Naive thymus-derived CD4-positive, alpha-beta T cell (primary cell): ENCODE measurements around the gene NAA20. TPM values are rescaled to one million over a fixed set of nuclear protein-coding genes. Genes with fewer than 3 reads are reported as not detected.

Source experiments
- ATAC-seq: fragments of 150-1000 bp; cut with Tn5 transposase; 2 replicates; pipeline ENCODE4 v1.10.0; 2021; ENCODE audit warnings: mild to moderate bottlenecking, moderate library complexity
- CTCF ChIA-PET: fragments of 350-600 bp; sonication (Branson Sonifier 250); formaldehyde crosslinking; loops from one replicate; lab custom pipeline; 2021; ENCODE audit warnings: antibody characterized with exemption; lab: Charles Lee
- POLR2A ChIA-PET: fragments of 350-600 bp; sonication (Branson Sonifier 250); formaldehyde crosslinking; loops from one replicate; lab custom pipeline; 2021; ENCODE audit warnings: antibody characterized with exemption, inconsistent platforms; lab: Charles Lee
- DNase-seq, 9 donors: peaks; one replicate each; pipeline versions ENCODE4 v3.0.0 to v3.0.0-alpha.2; 2020 to 2022; ENCODE audit warnings: mixed read lengths in 1 of 9
- H3K27ac ChIP-seq: one replicate; pipeline ENCODE4 v1.7.0; 2013; ENCODE audit warnings: mild to moderate bottlenecking, low read depth, low read length, moderate library complexity
- H3K27me3 ChIP-seq, 2 donors: one replicate each; pipeline ENCODE4 v1.7.0; 2013; ENCODE audit warnings: low read length in 2 of 2, mild to moderate bottlenecking in 2 of 2, moderate library complexity in 2 of 2; ENCODE audit not compliant: control insufficient read depth in 2 of 2, insufficient read depth in 2 of 2
- H3K36me3 ChIP-seq, 3 experiments: 1 replicate in 2 of 3; 2 replicates in 1 of 3; pipeline ENCODE4 v1.7.0; 2013; ENCODE audit warnings: low read length in 3 of 3, mild to moderate bottlenecking in 3 of 3, moderate library complexity in 1 of 3; ENCODE audit not compliant: insufficient read depth in 3 of 3, control insufficient read depth in 2 of 3
- H3K4me1 ChIP-seq, 2 donors: one replicate each; pipeline ENCODE4 v1.7.0; 2013; ENCODE audit warnings: low read length in 2 of 2, mild to moderate bottlenecking in 2 of 2, moderate library complexity in 1 of 2; ENCODE audit not compliant: control insufficient read depth in 2 of 2, insufficient read depth in 2 of 2
- H3K4me3 ChIP-seq: 2 replicates; pipeline ENCODE4 v1.7.0; 2013; ENCODE audit warnings: mild to moderate bottlenecking, low read length
- H3K9me3 ChIP-seq, 3 experiments: 1 replicate in 2 of 3; 2 replicates in 1 of 3; pipeline ENCODE4 v1.7.0; 2013; ENCODE audit warnings: low read length in 3 of 3; ENCODE audit not compliant: control insufficient read depth in 2 of 3
- H3K27ac Mint-ChIP-seq, 9 donors: one replicate each; pipeline ENCODE4 v1.8.0; 2020 to 2022; ENCODE audit warnings: mixed read lengths in 9 of 9, mild to moderate bottlenecking in 8 of 9, moderate library complexity in 5 of 9, inconsistent platforms in 2 of 9
- H3K27me3 Mint-ChIP-seq, 5 donors: one replicate each; pipeline ENCODE4 v1.8.0; 2021 to 2022; ENCODE audit warnings: mixed read lengths in 5 of 5, mild to moderate bottlenecking in 1 of 5
- H3K36me3 Mint-ChIP-seq, 5 donors: one replicate each; pipeline ENCODE4 v1.8.0; 2020 to 2022; ENCODE audit warnings: mixed read lengths in 5 of 5, mild to moderate bottlenecking in 3 of 5, inconsistent platforms in 1 of 5
- H3K4me1 Mint-ChIP-seq, 7 donors: one replicate each; pipeline ENCODE4 v1.8.0; 2020 to 2022; ENCODE audit warnings: mixed read lengths in 7 of 7, mild to moderate bottlenecking in 3 of 7, inconsistent platforms in 1 of 7
- H3K4me3 Mint-ChIP-seq, 10 donors: one replicate each; pipeline ENCODE4 v1.8.0; 2020 to 2022; ENCODE audit warnings: mild to moderate bottlenecking in 10 of 10, mixed read lengths in 10 of 10, moderate library complexity in 6 of 10, inconsistent platforms in 2 of 10
- H3K9me3 Mint-ChIP-seq, 11 donors: one replicate each; pipeline ENCODE4 v1.8.0; 2020 to 2022; ENCODE audit warnings: mixed read lengths in 11 of 11, mild to moderate bottlenecking in 4 of 11, inconsistent platforms in 1 of 11, moderate library complexity in 1 of 11
- intact Hi-C, 2 donors: fragments of 100-400 bp; cut with micrococcal nuclease; formaldehyde crosslinking; loops; one replicate each; pipeline ENCODE4 v1.15.1; 2023
- polyA plus RNA-seq, 2 donors: library from polyadenylated mRNA; unstranded; fragments of 300-500 nt; fragmentation: Illumina TruSeq; gene quantifications; one replicate each; pipeline ENCODE4 v1.2.3, GENCODE V29; 2021
- total RNA-seq, 6 experiments: library from RNA in 5 of 6; stranded (reverse) in 5 of 6; gene quantifications; 1 replicate in 5 of 6; 2 replicates in 1 of 6; pipeline ENCODE4 v1.2.3 and lab custom pipeline; 2021 to 2026

NAA20 gene
- total and polyA plus RNA-seq, 7 experiments from 2014 or later: 21.5 to 90.2 (median 29.6) TPM

DNA sequence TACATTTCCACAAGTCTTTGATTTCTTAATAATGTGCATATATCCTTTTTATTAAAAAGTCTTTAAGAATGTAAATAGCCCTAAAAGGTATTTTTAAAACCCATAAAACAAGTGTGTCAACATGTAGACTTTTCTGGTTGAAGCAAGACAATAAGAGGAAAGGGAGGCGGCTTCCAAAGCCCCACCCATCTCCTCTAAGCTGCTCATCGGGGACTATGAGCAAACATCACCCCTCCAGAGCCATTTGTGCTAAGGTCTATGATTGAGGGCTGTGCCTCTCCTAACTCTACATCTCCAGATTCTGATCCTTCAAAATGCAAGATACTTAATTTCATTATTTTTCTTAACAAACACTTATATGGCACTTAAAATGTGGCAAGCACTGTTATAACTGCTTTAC lies 2.5 kb upstream of the NAA20 start:
- Mint-ChIP-seq H3K4me3 (peak overlapping the region in 3 of 10 donors; percentile 42 to 51 (median 47)), H3K9me3 (no peaks in the 10 kb centered on the region), H3K4me1 (peaks cover 21 to 45% (median 38%) of the 10 kb centered on the region in 7 donors), H3K36me3 (peaks cover 0 to 1% (median 0%) of the 10 kb centered on the region in 5 donors), H3K27ac (peak overlapping the region in 6 of 9 donors; percentile 34 to 78 (median 58)), H3K27me3 (peaks cover 5 to 10% (median 8%) of the 10 kb centered on the region in 5 donors)
- POLR2A ChIA-PET: interaction anchor here (3.4 kb wide), 1 partner anchor 37 kb away, joined by 31 read pairs; the partner anchor contains the start of genes CFAP61 and CRNKL1
- H3K4me1 ChIP-seq: peaks cover 9 to 17% of the 10 kb centered on the region in 2 donors
- ATAC-seq (no peak), DNase-seq (peak in 4 of 9 donors; percentile 8 to 29 (median 24))
- intact Hi-C loops: loop anchor here in 1 of 2 donors (5.0 kb wide), 4 partner anchors 1222 to 1877 kb away; partner anchors contain the start of genes DTD1, KAT14, PET117 and ZNF133
- no peak overlapping the region for H3K4me3 ChIP-seq
- peaks cover 0 to 3% of the 10 kb centered on the region in 2 donors for H3K27me3 ChIP-seq
- no peak overlapping the region for H3K27ac ChIP-seq
- H3K9me3 ChIP-seq: no peaks in the 10 kb centered on the region
- peaks cover 0 to 6% (median 0%) of the 10 kb centered on the region in 3 experiments for H3K36me3 ChIP-seq
- CTCF ChIA-PET: no interaction called here

DNA sequence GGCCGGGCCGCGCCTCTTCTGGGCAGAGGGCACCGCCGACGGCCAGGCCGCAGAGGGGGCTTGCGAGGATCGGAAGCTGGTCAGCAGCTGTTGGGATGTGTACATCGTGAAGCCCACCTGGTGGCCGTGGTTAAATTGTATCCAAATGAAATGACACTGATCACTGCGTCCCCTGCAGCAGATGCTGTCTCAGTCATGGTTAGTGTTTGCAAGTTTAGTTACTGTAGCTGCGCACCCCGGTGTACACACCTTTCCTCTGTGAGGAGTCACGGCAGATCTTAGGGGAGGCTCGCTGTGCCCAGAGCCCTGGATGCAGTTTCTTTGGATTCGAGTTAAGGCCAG lies 653 bp downstream of the NAA20 start:
- Histone ChIP-seq H3K4me1 (peaks cover 9 to 28% of the 10 kb centered on the region in 2 donors), H3K27ac (peak overlapping the region; percentile 83), H3K9me3 (no peaks in the 10 kb centered on the region), H3K36me3 (peaks cover 0 to 9% (median 0%) of the 10 kb centered on the region in 3 experiments), H3K27me3 (no peaks in the 10 kb centered on the region), H3K4me3 (peak overlapping the region; percentile 77)
- Mint-ChIP-seq H3K4me3 (peak overlapping the region; percentile 85 to 95 (median 92)), H3K27ac (peak overlapping the region; percentile 60 to 94 (median 90)), H3K27me3 (no peaks in the 10 kb centered on the region), H3K4me1 (peaks cover 37 to 68% (median 65%) of the 10 kb centered on the region in 7 donors), H3K9me3 (no peaks in the 10 kb centered on the region), H3K36me3 (peaks cover 0 to 4% (median 0%) of the 10 kb centered on the region in 5 donors)
- intact Hi-C loops: loop anchor here (1.0 to 5.0 kb wide), 9 partner anchors 34 to 1881 kb away; partner anchors contain the start of genes CFAP61 (in 2 of the 2), CRNKL1 (in 2 of the 2), RALGAPA2 (in 2 of the 2) and DTD1 (in 1 of the 2)
- ATAC-seq (no peak), DNase-seq (peak in 4 of 9 donors; percentile 6 to 27 (median 10))
- ChIA-PET POLR2A (interaction anchor here (1.4 to 3.4 kb wide), 3 partner anchors 9 to 1224 kb away, joined by 5 to 31 read pairs (median 11); partner anchors contain the start of genes CFAP61 and CRNKL1), CTCF (interaction anchor here (3.0 kb wide), 1 partner anchor 34 kb away, joined by 29 read pairs; the partner anchor contains the start of genes CFAP61 and CRNKL1)

DNA sequence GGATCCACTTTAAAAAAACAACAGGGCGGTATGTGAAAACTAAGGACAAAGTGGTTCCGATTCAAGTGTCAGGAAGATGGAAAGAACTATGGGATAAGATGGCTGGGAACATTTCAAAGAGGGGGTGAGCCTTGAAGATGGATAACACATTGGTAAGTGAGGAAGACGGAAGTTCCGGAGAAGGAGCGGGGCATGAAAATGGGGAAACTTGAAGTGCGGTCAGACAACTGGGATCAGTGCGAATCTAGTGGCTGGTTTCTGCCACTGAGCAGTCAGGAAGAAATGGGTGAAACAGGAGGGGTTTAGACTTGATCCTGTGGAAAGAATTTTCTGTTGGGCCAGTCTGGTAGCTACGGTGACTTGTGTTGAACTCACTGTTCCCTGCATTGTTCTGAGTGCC lies 1.2 kb downstream of the NAA20 start:
- H3K27me3 Mint-ChIP-seq: no peaks in the 10 kb centered on the region
- peak overlapping the region; percentile 85 to 95 (median 92) for H3K4me3 Mint-ChIP-seq
- Histone ChIP-seq H3K36me3 (peaks cover 0 to 14% (median 0%) of the 10 kb centered on the region in 3 experiments), H3K27ac (peak overlapping the region; percentile 83), H3K27me3 (no peaks in the 10 kb centered on the region), H3K4me3 (no peak overlapping the region), H3K9me3 (no peaks in the 10 kb centered on the region), H3K4me1 (peaks cover 9 to 28% of the 10 kb centered on the region in 2 donors)
- H3K36me3 Mint-ChIP-seq: peaks cover 0 to 4% (median under 1%) of the 10 kb centered on the region in 5 donors
- H3K27ac Mint-ChIP-seq: peak overlapping the region; percentile 60 to 94 (median 90)
- H3K9me3 Mint-ChIP-seq: no peaks in the 10 kb centered on the region
- ChIA-PET POLR2A (interaction anchor here (1.2 kb wide), 1 partner anchor 34 kb away, joined by 3 read pairs; the partner anchor contains the start of genes CFAP61 and CRNKL1), CTCF (interaction anchor here (3.0 kb wide), 1 partner anchor 34 kb away, joined by 29 read pairs; the partner anchor contains the start of genes CFAP61 and CRNKL1)
- peaks cover 36 to 69% (median 66%) of the 10 kb centered on the region in 7 donors for H3K4me1 Mint-ChIP-seq
- DNase-seq: no peak
- ATAC-seq: no peak
- intact Hi-C loops: loop anchor here in 1 of 2 donors (5.0 kb wide), 4 partner anchors 1226 to 1881 kb away; partner anchors contain the start of genes DTD1, KAT14, PET117 and ZNF133

DNA sequence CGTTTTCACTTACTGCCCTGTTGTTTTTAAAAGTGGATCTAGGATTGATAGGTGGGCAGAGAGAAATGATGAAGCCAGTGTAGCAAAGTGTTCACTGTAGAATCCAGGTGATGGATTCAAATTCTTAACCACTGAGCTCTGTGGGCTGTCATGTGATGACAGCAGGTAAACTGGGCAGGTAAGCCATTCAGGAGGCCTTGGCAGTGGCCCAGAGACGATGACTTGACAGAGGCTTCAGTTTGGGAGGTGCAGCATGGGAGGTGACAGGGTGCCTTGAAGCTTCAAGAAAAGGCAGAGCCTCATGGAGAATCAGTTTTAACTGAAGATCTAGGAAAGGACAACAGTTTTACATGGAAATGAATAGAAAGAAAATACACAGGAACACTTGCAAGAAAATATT lies 2.0 kb downstream of the NAA20 start:
- DNase-seq (no peak), ATAC-seq (no peak)
- intact Hi-C loops: loop anchor here in 1 of 2 donors (5.0 kb wide), 4 partner anchors 1227 to 1882 kb away; partner anchors contain the start of genes DTD1, KAT14, PET117 and ZNF133
- peak overlapping the region in 7 of 9 donors; percentile 76 to 93 (median 90) for H3K27ac Mint-ChIP-seq
- Histone ChIP-seq H3K9me3 (no peaks in the 10 kb centered on the region), H3K4me1 (peaks cover 9 to 28% of the 10 kb centered on the region in 2 donors), H3K4me3 (no peak overlapping the region), H3K36me3 (peaks cover 0 to 18% (median 0%) of the 10 kb centered on the region in 3 experiments), H3K27me3 (no peaks in the 10 kb centered on the region), H3K27ac (peak overlapping the region; percentile 83)
- peaks cover 0 to 9% (median 4%) of the 10 kb centered on the region in 5 donors for H3K36me3 Mint-ChIP-seq
- no peaks in the 10 kb centered on the region for H3K9me3 Mint-ChIP-seq
- POLR2A ChIA-PET: interaction anchor here (1.2 kb wide), 1 partner anchor 33 kb away, joined by 3 read pairs; the partner anchor contains the start of genes CFAP61 and CRNKL1
- H3K27me3 Mint-ChIP-seq: no peaks in the 10 kb centered on the region
- H3K4me3 Mint-ChIP-seq: peak overlapping the region; percentile 85 to 95 (median 92)
- CTCF ChIA-PET: no interaction called here
- H3K4me1 Mint-ChIP-seq: peaks cover 36 to 77% (median 73%) of the 10 kb centered on the region in 7 donors

DNA sequence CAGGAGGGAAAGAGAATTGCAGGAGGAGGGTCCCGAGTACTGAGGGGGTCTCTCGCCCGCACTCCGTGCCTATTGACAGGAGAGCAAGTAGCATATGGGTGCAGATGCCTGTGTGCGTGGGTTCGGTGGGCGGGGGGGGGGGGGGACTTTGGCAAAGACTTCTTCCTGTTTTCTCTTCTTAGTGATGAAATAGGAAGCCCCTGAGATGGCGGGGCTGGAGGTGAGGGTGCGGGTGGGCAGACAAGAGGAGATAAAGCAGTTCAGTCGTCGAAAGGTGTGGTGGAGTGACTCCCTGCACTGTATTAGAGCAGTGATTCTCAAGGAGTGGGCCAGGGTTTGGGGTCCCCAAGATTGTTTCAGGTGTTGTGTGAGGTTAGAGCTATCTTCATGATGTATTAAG lies 3.7 kb downstream of the NAA20 start:
- ChIA-PET POLR2A (interaction anchor here (1.0 kb wide), 1 partner anchor 31 kb away, joined by 4 read pairs; the partner anchor contains the start of genes CFAP61 and CRNKL1), CTCF (no interaction called here)
- Mint-ChIP-seq H3K4me3 (peak overlapping the region in 4 of 10 donors; percentile 2 to 93 (median 46)), H3K27me3 (no peaks in the 10 kb centered on the region), H3K9me3 (no peaks in the 10 kb centered on the region), H3K36me3 (peaks cover 0 to 16% (median 4%) of the 10 kb centered on the region in 5 donors), H3K4me1 (peaks cover 41 to 75% (median 66%) of the 10 kb centered on the region in 7 donors), H3K27ac (peak overlapping the region; percentile 41 to 88 (median 66))
- ATAC-seq: no peak
- Histone ChIP-seq H3K27me3 (no peaks in the 10 kb centered on the region), H3K4me1 (peaks cover 9 to 28% of the 10 kb centered on the region in 2 donors), H3K9me3 (no peaks in the 10 kb centered on the region), H3K27ac (no peak overlapping the region), H3K36me3 (peaks cover 0 to 18% (median 0%) of the 10 kb centered on the region in 3 experiments), H3K4me3 (no peak overlapping the region)
- intact Hi-C loops: no loop called here
- no peak for DNase-seq

DNA sequence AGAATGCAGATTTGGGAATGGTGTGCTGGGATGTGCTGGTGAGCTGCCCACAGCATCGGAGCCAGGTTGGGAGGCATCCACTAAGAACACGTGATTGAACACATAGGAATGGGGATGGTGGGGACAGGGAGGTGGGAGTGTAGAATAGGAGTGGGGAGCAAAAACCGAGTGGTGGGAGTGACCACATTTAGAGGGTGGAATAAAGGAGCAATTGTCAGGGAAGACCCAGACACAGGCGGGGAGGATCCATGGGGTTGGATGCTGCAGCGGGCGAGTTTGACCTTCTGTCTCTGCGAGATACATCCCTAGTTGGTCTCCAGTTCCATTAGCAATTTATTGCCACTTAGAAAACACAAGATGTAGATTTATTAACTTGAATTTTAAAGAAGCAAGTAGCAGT lies 4.7 kb downstream of the NAA20 start:
- no peaks in the 10 kb centered on the region for H3K9me3 Mint-ChIP-seq
- peaks cover 0 to 22% (median 0%) of the 10 kb centered on the region in 3 experiments for H3K36me3 ChIP-seq
- DNase-seq: no peak
- CTCF ChIA-PET: no interaction called here
- no peaks in the 10 kb centered on the region for H3K9me3 ChIP-seq
- peak overlapping the region in 1 of 10 donors; percentile 65 for H3K4me3 Mint-ChIP-seq
- H3K4me1 ChIP-seq: peaks cover 9 to 28% of the 10 kb centered on the region in 2 donors
- no peaks in the 10 kb centered on the region for H3K27me3 Mint-ChIP-seq
- no peaks in the 10 kb centered on the region for H3K27me3 ChIP-seq
- peak overlapping the region in 7 of 9 donors; percentile 5 to 71 (median 41) for H3K27ac Mint-ChIP-seq
- intact Hi-C loops: loop anchor here in 1 of 2 donors (1.0 kb wide), 1 partner anchor 30 kb away; the partner anchor contains the start of genes CFAP61 and CRNKL1
- peaks cover 0 to 16% (median 6%) of the 10 kb centered on the region in 5 donors for H3K36me3 Mint-ChIP-seq
- ATAC-seq: no peak
- no peak overlapping the region for H3K4me3 ChIP-seq
- peaks cover 41 to 73% (median 61%) of the 10 kb centered on the region in 7 donors for H3K4me1 Mint-ChIP-seq
- POLR2A ChIA-PET: no interaction called here
- H3K27ac ChIP-seq: no peak overlapping the region
